Measurements from ENCODE around the gene CCDC88C. TPM values are rescaled to one million over a fixed set of nuclear protein-coding genes. Genes with fewer than 3 reads are reported as not detected.

The CCDC88C gene
- total RNA-seq, 1 donor from 2014 or later, result 16.4 TPM

DNA sequence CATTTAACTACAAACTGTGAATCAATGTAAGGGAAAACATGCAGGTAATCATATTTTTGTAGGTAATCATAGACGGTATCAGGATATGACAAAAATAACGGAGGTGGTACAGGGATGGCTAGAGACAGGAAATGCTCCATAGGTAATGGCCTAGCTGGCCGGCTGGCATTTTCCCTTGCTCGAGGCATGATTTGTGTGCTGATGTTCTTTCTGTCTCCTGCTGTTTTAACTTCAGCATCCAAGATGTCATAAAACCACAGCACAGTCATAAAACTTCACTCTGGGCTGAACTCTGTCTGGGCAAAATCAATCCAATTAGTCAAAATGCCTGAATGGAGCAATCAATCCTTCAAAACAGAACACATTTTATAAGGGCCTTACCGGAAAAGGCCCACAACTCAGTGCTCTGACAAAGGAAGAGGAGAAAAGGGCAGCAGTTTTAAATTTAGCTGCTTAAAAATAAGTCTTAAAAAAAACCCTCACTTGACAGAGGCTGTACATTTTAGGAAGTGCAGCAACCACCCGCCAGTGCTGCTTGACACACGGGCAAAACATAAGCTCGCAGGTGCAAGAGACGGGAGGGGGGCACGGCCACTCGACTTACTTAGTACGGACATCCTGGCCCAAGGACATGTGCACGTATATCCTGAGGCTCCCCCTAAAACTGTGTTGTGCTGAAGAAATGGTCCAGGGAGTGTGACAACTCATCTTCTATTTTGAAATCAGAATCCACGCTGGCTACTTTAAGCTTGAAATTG is 132.7 kb downstream of the CCDC88C start:
- no peak overlapping the region for H3K4me3 ChIP-seq (ENCODE audit: low read depth, low read length)
- TF ChIP-seq, protein P1, sequence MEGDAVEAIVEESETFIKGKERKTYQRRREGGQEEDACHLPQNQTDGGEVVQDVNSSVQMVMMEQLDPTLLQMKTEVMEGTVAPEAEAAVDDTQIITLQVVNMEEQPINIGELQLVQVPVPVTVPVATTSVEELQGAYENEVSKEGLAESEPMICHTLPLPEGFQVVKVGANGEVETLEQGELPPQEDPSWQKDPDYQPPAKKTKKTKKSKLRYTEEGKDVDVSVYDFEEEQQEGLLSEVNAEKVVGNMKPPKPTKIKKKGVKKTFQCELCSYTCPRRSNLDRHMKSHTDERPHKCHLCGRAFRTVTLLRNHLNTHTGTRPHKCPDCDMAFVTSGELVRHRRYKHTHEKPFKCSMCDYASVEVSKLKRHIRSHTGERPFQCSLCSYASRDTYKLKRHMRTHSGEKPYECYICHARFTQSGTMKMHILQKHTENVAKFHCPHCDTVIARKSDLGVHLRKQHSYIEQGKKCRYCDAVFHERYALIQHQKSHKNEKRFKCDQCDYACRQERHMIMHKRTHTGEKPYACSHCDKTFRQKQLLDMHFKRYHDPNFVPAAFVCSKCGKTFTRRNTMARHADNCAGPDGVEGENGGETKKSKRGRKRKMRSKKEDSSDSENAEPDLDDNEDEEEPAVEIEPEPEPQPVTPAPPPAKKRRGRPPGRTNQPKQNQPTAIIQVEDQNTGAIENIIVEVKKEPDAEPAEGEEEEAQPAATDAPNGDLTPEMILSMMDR (conservative IDR thresholded peaks at IDR 0.05; ENCODE audit: low read depth, low read length), result no peak
- DNase-seq (ENCODE audit: low read depth), result no peak

DNA sequence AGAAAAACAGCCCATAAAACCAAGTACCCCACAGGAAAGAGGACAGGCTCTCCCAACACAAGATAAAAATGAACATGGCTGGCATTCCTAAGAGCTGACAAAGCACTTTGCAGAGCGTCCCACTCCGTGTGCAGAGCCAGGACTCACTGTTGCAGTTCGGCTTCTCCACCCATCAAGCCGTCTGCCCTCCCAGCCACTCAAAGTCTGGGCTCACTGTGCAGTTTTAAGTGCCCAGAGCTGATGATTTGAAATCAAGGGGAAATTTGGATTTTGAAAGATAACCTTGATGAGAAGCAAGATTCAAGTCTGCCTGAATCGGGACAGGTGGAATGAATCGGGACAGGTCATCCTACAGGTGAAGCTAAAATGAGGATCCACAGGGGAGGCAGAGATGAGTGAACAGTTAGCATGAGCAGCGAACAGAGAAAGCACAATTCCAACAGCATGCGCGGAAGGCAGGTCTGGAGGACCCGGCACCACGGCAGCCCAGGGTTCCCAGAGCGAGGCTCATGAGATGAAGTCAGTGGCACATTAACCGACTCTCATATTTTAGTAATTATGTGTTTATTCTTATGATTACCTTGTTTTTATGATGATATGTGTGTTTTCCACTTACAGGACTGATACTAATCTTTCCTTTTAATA is 133.4 kb downstream of the CCDC88C start:
- H3K4me3 ChIP-seq (ENCODE audit: low read depth, low read length), result no peak overlapping the region
- TF ChIP-seq, protein P1 (conservative IDR thresholded peaks at IDR 0.05; ENCODE audit: low read depth, low read length), result no peak
- DNase-seq (ENCODE audit: low read depth), result no peak

DNA sequence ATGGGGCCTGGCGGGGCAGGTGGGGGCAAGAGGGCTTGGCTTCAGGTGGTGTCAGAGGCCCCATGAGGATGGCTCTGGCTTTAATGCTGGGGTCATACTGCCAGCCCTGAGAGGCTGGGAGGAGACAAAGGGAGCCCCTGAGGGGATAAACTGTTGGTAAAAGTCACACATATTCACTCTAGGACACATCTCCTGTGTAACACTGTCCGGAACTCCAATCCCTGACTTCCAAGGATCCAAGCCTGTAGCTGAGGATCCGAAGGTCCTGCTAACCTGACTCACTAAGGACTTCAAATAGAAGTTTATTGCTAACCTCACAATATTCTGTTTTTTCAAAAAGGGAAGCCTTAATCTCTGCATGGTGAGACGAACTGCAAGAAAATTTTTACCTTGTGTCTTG is 134.0 kb downstream of the CCDC88C start:
- no peak for DNase-seq (ENCODE audit: low read depth)
- TF ChIP-seq, protein P1 (conservative IDR thresholded peaks at IDR 0.05; ENCODE audit: low read depth, low read length), result no peak
- no peak overlapping the region for H3K4me3 ChIP-seq (ENCODE audit: low read depth, low read length)

DNA sequence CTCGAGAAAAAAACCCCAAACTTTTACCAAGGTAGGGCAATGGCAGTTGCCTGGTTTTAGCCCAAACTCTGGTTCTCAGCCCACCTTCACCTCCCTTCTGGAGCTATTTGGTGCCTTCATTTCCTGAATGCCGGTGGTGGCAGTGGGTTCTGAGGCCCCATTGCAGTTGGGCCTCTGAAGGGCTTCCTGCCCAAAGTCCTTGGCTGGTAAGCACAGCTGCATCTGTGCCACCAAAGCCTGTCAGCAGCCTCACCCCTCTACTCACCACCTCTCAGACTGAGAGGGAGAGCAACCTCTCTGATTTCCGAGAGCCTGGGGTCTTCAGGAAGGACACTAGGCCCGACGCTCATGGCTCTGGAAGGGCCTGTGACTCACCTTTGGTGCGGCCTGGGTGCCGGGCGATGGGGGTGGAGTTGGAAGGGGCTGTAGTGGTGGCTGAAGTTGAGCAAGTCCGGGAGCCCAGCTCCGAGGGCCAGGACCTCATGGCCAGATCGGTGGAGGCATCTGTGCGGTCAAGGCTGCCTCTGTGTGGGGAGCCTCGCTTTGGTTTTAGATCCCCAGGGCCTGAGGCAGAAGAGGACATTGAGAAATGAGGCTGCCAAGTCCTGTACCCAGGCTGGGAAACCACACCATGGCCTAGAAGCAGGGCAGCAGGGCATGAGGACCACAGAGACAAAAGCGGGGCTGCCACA is 134.5 kb downstream of the CCDC88C start:
- TF ChIP-seq, protein P1 (conservative IDR thresholded peaks at IDR 0.05; ENCODE audit: low read depth, low read length), result no peak
- no peak overlapping the region for H3K4me3 ChIP-seq (ENCODE audit: low read depth, low read length)
- no peak for DNase-seq (ENCODE audit: low read depth)

DNA sequence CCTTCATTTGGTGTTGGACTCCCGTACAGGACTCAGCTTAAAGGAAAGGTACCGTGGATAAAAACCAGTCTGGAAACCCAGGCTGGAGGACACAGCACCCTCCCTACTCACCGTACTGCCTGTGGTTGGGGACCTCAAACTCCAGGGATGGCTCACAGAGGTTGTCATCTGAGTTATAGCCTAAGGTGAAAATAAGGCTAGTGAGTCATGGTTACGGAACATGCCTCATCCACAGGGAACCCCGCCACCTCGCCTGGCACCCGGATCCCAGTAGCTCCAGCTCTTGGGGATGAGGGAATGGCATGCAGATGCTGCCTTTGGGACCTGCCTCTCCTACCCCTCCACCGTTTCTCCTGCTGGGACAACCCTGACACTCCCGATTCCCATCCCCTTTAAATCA is 136.3 kb downstream of the CCDC88C start:
- no peak for DNase-seq (ENCODE audit: low read depth)
- H3K4me3 ChIP-seq (ENCODE audit: low read depth, low read length), result no peak overlapping the region
- TF ChIP-seq, protein P1 (conservative IDR thresholded peaks at IDR 0.05; ENCODE audit: low read depth, low read length), result no peak

DNA sequence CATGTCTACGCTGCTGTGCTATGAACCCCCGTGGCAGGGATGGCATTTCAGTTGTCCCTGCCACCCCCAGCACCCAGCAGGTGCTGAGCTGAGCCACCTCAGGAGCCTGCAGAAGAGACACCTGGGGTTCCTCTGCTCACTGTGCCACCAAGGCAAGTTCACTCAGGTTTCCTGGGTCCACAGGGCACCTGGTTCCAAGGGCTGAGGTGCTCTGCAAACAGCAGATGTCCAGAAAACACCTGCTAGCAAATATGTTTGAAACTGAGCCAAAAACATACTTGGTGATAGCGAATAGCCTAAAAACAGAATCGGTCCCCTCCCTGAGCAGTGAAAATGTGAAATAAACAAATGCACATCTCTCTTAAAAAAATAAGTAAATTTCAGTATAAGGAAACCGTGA is 137.5 kb downstream of the CCDC88C start:
- TF ChIP-seq, protein P1 (conservative IDR thresholded peaks at IDR 0.05; ENCODE audit: low read depth, low read length), result no peak
- no peak for DNase-seq (ENCODE audit: low read depth)
- H3K4me3 ChIP-seq (ENCODE audit: low read depth, low read length), result no peak overlapping the region
